Skeletal muscle satellite cell (primary cell): ENCODE measurements around the gene ABCG2.
"Not testable (repeated sequence)": the region's sequence is repeated elsewhere in the genome, so short reads cannot be mapped to it uniquely, and the experiment has no call there.

Source experiments
- H3K27me3 ChIP-seq: 2 replicates; pipeline ENCODE4 v1.7.0; 2013; ENCODE audit warnings: low read length; ENCODE audit not compliant: control insufficient read depth, insufficient read depth
- H3K36me3 ChIP-seq: 2 replicates; pipeline ENCODE4 v1.7.0; 2013; ENCODE audit warnings: mild to moderate bottlenecking, control low read depth, low read length; ENCODE audit not compliant: insufficient read depth
- H3K4me1 ChIP-seq: 2 replicates; pipeline ENCODE4 v1.7.0; 2013; ENCODE audit warnings: low read length; ENCODE audit not compliant: control insufficient read depth, insufficient read depth
- H3K4me2 ChIP-seq: 2 replicates; pipeline ENCODE4 v1.7.0; 2013; ENCODE audit warnings: mild to moderate bottlenecking, low read length
- H3K4me3 ChIP-seq: 2 replicates; pipeline ENCODE4 v1.7.0; 2013; ENCODE audit warnings: low read length
- H3K9ac ChIP-seq: 2 replicates; pipeline ENCODE4 v1.7.0; 2013; ENCODE audit warnings: mild to moderate bottlenecking, low read depth, low read length, moderate library complexity
- H3K9me3 ChIP-seq: replicated peaks from 2 replicates; pipeline ENCODE4 v1.7.0; 2013; ENCODE audit warnings: mild to moderate bottlenecking, control low read depth, low read length

The ABCG2 gene

DNA sequence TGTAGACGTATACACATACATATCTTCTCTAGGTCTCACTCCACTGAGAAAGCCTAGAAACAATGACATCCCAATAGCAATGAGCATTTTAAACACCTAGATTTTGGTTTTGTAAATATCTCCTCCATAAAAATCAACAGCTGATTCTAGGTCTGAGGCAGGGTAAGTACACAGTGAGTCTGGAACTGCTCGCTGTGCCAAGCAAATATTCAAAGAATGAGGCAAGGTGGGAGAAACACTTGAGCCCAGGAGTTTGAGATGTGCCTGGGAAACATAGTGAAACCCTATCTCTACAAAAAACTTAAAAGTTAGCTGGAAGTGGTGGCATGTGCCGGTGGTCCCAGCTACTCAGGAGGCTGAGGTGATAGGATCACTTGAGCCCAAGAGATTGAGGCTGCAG is 22.2 kb downstream of the ABCG2 start:
- peaks cover 13% of the 10 kb centered on the region for H3K4me1 ChIP-seq
- H3K9ac ChIP-seq: no peak overlapping the region
- no peak overlapping the region for H3K4me2 ChIP-seq
- no peak overlapping the region for H3K4me3 ChIP-seq
- no peaks in the 10 kb centered on the region for H3K36me3 ChIP-seq
- peaks cover under 1% of the 10 kb centered on the region for H3K27me3 ChIP-seq
- H3K9me3 ChIP-seq: no peaks in the 10 kb centered on the region

DNA sequence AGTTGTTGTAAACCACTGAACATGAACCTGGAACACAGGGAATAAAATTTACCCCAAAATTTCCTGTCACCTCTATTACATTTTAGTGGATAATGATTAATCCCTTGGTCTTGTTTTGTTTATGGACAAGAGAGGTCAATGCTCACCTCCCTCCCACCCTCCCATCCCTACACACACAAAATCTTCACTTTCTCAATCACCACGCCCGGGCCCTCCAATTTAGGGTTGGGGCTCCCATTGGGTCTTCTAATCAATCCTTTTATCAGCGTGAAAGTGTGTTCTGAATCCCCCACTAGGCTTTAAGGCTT is 23.1 kb downstream of the ABCG2 start:
- H3K9ac ChIP-seq: no peak overlapping the region
- H3K4me2 ChIP-seq: no peak overlapping the region
- H3K9me3 ChIP-seq: no peaks in the 10 kb centered on the region
- H3K36me3 ChIP-seq: no peaks in the 10 kb centered on the region
- no peak overlapping the region for H3K4me3 ChIP-seq
- peaks cover 4% of the 10 kb centered on the region for H3K27me3 ChIP-seq
- peaks cover 13% of the 10 kb centered on the region for H3K4me1 ChIP-seq

DNA sequence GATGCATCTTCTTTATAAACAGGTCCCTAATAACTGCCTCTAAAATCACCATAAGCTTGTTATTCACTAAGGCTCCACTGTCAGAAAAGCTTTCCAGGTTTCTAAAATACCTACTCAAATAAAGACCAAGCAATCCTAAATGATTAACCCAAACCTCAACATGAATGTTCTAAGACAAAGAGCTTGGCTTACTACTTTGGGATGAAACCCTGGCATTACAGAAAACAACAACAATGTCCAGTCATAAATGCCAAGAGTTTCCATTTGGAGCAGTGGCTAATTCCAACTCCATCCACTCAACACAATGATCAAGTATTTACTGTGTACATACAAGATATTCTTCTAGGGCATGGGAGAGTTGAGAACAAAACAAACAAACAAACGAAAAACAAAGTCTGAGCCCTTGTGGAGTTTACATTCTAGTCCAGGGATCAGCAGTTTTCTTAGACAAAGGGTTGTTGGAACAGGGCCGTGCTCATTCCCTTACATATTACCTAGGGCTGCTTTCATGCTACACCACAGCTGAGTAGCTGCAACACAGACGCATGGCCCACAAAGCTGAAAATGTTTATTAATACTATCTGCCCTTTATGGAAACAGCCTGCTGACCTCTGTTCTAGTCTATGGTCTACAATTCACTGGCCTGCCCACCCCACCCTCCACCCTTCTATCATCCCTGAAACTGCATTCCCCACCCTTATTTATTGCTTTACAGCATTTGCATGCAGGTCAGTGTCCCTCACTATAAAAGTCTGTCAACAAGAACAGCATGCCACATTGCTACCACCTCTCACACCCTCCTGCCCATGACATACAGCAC is 23.7 kb downstream of the ABCG2 start:
- peaks cover 13% of the 10 kb centered on the region for H3K4me1 ChIP-seq
- no peak overlapping the region for H3K4me2 ChIP-seq
- H3K27me3 ChIP-seq: peaks cover 4% of the 10 kb centered on the region
- no peaks in the 10 kb centered on the region for H3K9me3 ChIP-seq
- H3K4me3 ChIP-seq: no peak overlapping the region
- H3K9ac ChIP-seq: no peak overlapping the region
- no peaks in the 10 kb centered on the region for H3K36me3 ChIP-seq

DNA sequence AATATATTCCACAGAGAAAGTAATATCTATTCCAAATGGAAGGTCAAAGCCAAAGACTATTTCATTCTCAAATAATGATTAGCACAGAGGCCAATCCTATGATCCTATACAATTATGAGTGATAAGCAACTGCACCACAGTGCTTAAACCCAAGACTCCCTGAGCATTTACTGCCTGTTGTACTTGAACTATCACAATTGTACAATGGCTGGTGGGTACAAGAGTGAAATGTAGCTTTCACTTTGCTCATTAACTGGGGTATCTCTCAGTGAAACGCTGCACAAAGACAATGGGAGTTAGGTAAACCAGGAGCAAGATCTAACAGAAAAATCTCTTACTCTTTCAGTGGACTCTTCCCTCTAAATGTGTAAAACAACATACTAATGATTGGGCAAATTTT is 24.3 kb downstream of the ABCG2 start:
- Histone ChIP-seq H3K4me3 (no peak overlapping the region), H3K9ac (no peak overlapping the region), H3K4me2 (no peak overlapping the region), H3K4me1 (peaks cover 13% of the 10 kb centered on the region), H3K27me3 (peaks cover 4% of the 10 kb centered on the region), H3K36me3 (no peaks in the 10 kb centered on the region), H3K9me3 (no peaks in the 10 kb centered on the region)

DNA sequence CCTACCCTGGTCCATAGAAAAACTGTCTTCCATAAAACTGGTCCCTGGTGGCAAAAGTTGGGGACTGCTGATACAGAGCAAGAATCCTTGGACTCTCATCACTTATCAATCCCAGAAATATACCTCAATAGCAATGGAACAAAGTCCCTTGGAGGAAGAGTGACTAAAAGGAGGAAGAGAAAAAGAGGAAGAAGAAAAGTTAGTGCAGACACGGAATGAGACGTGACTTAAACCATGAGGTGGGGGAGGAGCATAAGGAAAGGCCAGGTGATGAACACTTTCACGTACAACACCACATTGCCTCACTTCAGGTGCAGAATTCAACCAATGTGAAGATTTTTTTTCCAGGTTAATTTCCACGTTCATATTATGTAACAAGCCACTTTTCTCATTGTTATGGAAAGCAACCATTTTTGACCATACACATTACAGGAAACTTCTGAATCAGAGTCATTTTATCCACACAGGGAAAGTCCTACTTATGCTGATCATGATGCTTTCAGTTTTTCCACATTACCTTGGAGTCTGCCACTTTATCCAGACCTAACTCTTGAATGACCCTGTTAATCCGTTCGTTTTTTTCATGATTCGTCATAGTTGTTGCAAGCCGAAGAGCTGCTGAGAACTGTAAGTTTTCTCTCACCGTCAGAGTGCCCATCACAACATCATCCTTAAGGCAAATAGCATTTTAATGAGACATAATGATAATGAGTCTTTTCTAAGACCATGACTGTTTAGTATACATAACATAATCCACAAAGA is 27.7 kb downstream of the ABCG2 start:
- Histone ChIP-seq H3K4me1 (no peaks in the 10 kb centered on the region), H3K27me3 (peaks cover 4% of the 10 kb centered on the region), H3K4me2 (no peak overlapping the region)

DNA sequence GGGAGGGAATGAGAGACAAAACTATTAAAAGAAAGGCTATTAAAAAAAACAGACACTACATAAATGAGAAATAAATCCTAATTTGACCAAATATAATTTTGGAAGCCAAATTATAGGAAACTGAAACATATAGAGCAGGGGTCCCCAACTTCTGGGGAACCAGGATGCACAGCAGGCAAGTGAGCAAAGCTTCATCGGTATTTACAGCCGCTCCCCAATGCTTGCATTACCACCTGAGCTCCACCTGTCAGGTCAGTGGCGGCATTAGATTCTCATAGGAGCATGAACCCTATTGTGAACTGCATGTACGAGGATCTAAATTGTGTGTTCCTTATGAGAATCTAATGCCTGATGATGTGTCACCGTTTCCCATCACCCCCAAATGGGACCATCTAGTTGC is 28.4 kb downstream of the ABCG2 start:
- Histone ChIP-seq H3K4me3 (no peak overlapping the region), H3K4me1 (no peaks in the 10 kb centered on the region), H3K36me3 (no peaks in the 10 kb centered on the region), H3K4me2 (no peak overlapping the region), H3K9ac (no peak overlapping the region), H3K9me3 (no peaks in the 10 kb centered on the region), H3K27me3 (peaks cover 4% of the 10 kb centered on the region)

More for the DNA sequence above, 27.7 kb downstream of the ABCG2 start:
- Histone ChIP-seq H3K9ac (no peak overlapping the region), H3K4me3 (no peak overlapping the region), H3K36me3 (no peaks in the 10 kb centered on the region), H3K9me3 (no peaks in the 10 kb centered on the region)

DNA sequence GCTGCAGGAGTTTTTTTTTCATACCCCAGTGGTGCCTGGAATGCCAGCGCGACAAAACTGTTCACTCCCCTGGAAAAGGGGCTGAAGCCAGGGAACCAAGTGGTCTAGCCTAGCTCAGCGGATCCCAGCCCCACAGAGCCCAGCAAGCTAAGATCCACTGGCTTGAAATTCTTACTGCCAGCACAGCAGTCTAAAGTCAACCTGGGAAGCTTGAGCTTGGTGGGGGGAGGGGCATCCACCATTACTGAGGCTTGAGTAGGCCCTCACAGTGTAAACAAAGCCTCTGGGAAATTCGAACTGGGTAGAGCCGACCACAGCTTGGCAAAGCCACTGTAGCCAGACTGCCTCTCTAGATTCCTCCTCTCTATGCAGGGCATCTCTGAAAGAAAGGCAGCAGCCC is 36.2 kb downstream of the ABCG2 start:
- H3K9me3 ChIP-seq, H3K4me2 ChIP-seq, H3K9ac ChIP-seq, H3K36me3 ChIP-seq, H3K27me3 ChIP-seq, H3K4me3 ChIP-seq, H3K4me1 ChIP-seq: not testable (repeated sequence)

DNA sequence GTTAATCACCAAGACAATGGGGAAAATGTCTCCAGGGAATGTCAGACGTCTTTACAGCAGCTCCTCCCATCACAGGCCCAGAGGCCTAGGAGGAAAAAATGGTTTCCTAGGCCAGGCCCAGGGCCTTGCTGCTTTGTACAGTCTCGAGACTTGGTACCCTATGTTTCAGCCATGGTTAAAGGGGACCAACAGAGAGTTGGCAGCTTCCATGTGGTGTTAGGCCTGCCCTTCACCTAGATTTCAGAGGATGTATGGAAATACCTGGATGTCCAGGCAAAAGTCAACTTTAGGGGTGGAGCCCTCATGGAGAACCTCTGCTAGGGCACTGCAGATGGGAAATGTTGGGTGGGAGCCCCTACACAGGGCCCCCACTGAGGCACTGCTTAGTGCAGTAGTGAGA is 38.5 kb downstream of the ABCG2 start:
- Histone ChIP-seq H3K27me3 (no peaks in the 10 kb centered on the region), H3K9ac (no peak overlapping the region), H3K4me1 (no peaks in the 10 kb centered on the region), H3K4me3 (no peak overlapping the region), H3K9me3 (peaks cover 5% of the 10 kb centered on the region), H3K36me3 (no peaks in the 10 kb centered on the region), H3K4me2 (no peak overlapping the region)

DNA sequence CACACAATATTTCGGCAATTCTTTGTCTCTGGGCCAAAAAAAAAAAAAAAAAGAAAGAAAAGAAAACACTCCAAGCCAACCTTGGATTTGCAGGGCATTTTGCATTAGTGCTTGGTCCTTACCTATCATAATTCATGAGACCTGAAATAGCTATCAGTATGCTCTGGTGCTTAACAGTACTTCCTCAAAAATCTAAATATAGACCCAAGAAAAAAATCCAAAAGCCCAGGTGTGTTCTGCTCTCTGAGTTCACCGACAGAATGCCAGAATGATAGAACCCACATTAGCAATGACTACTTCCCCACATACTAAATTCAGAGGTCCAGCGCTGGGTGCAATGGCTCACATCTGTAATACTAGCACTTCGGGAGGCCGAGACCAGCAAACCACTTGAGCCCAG is 42.9 kb downstream of the ABCG2 start:
- peaks cover 5% of the 10 kb centered on the region for H3K9me3 ChIP-seq
- H3K9ac ChIP-seq: no peak overlapping the region
- H3K36me3 ChIP-seq: no peaks in the 10 kb centered on the region

DNA sequence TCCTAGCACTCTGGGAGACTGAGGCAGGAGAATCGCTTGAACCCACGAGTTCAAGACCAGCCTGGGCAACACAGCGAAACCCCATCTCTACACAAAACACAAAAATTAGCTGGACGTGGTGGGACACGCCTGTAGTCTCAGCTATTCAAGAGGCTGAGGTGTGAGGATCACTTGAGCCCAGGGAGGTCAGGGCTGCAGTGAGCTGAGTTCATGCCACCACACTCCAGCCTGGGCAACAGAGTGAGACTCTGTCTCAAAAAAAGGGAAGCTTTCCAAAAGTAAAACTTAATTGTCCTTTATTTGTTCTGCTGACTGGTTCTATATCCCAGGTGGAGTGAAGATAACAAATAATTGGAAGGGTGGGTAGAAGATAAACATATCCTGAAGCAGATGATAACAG is 45.6 kb downstream of the ABCG2 start:
- no peak overlapping the region for H3K9ac ChIP-seq
- H3K27me3 ChIP-seq: no peaks in the 10 kb centered on the region
- no peak overlapping the region for H3K4me3 ChIP-seq
- no peak overlapping the region for H3K4me2 ChIP-seq
- H3K36me3 ChIP-seq: no peaks in the 10 kb centered on the region
- no peaks in the 10 kb centered on the region for H3K9me3 ChIP-seq
- peaks cover 10% of the 10 kb centered on the region for H3K4me1 ChIP-seq

More for the DNA sequence above, 42.9 kb downstream of the ABCG2 start:
- H3K27me3 ChIP-seq: no peaks in the 10 kb centered on the region
- no peak overlapping the region for H3K4me3 ChIP-seq
- H3K4me2 ChIP-seq: no peak overlapping the region
- no peaks in the 10 kb centered on the region for H3K4me1 ChIP-seq

DNA sequence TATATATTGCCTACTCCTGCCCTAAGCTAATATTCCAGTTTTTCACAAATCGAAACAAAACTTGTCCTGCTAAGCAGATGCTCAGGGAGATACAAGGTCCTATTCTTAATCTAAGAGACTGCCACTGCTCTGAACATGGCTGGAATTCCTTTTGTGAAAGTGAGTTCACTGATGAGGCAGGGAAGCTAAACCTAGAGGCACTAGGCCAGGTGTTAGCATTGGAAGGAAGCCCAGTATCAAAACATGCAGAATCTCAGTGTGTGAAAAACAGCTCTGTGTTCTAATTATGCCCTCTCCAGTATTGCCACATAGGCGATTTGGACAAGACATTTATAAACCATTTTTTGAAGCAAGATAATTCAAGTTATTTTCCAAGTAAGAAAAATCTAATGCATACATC is 47.6 kb downstream of the ABCG2 start:
- Histone ChIP-seq H3K4me3 (no peak overlapping the region), H3K36me3 (no peaks in the 10 kb centered on the region), H3K9me3 (no peaks in the 10 kb centered on the region), H3K4me2 (no peak overlapping the region), H3K9ac (no peak overlapping the region), H3K27me3 (no peaks in the 10 kb centered on the region), H3K4me1 (peaks cover 29% of the 10 kb centered on the region)
